Sigmoid colon (tissue), 7 donors: ENCODE measurements around the gene NXNL2. TPM values are rescaled to one million over a fixed set of nuclear protein-coding genes. Genes with fewer than 3 reads are reported as not detected.
A peak's percentile ranks its signal among the peaks of the same experiment; 100 is the strongest.

ENCODE experiments used
- DNase-seq: peaks from one replicate; pipeline ENCODE4 v3.0.0-alpha.2; 2019
- H3K27ac ChIP-seq, 4 donors: fragments of 200-600 bp; sonication (generic); one replicate each; pipeline ENCODE4 v1.5.1; 2016 to 2019; ENCODE audit warnings: mild to moderate bottlenecking in 1 of 4
- H3K27me3 ChIP-seq, 3 donors: fragments of 200-600 bp; sonication (generic); one replicate each; pipeline ENCODE4 v1.5.1; 2019; ENCODE audit warnings: mild to moderate bottlenecking in 1 of 3
- H3K36me3 ChIP-seq, 4 donors: fragments of 200-600 bp; sonication (generic); one replicate each; pipeline ENCODE4 v1.5.1; 2016 to 2019
- H3K4me1 ChIP-seq, 4 donors: fragments of 200-600 bp; sonication (generic); one replicate each; pipeline ENCODE4 v1.5.1; 2017 to 2019
- H3K4me3 ChIP-seq, 4 donors: fragments of 200-600 bp; sonication (generic); one replicate each; pipeline ENCODE4 v1.5.1; 2017 to 2019; ENCODE audit warnings: mild to moderate bottlenecking in 2 of 4, moderate library complexity in 1 of 4
- H3K9me3 ChIP-seq, 4 donors: fragments of 200-600 bp in 3 of 4; sonication (generic) in 3 of 4; one replicate each; pipeline versions ENCODE4 v1.5.1 to v1.6.1; 2013 to 2019
- EP300 ChIP-seq, 4 donors: sonication (generic); formaldehyde crosslinking; IDR thresholded peaks; one replicate each; pipeline ENCODE4 v1.6.1; 2017; ENCODE audit warnings: antibody characterized with exemption in 4 of 4
- POLR2A ChIP-seq, 2 donors: fragments of 450-650 bp; IDR thresholded peaks; one replicate each; pipeline ENCODE4 v1.6.1; 2016; ENCODE audit warnings: antibody characterized with exemption in 2 of 2, mild to moderate bottlenecking in 2 of 2, moderate library complexity in 2 of 2
- POLR2AphosphoS5 ChIP-seq, 4 donors: sonication (generic); formaldehyde crosslinking; IDR thresholded peaks; one replicate each; pipeline ENCODE4 v1.6.1; 2017; ENCODE audit warnings: antibody characterized with exemption in 4 of 4
- WGBS, 2 donors: extraction: QIAGEN DNeasy Blood & Tissue Kit; methylation state at CpG; one replicate each; pipeline ENCODE4 v1.1.7; 2013; 5-methylcytosine and 5-hydroxymethylcytosine counted together
- intact Hi-C: fragments of 100-400 bp; cut with DNase I; formaldehyde crosslinking; loops from one replicate; pipeline ENCODE4 v1.15.1; 2023
- polyA plus RNA-seq, 3 donors: library from polyadenylated mRNA; stranded (reverse); fragments of 200-250 nt; gene quantifications; one replicate each; pipeline ENCODE4 v1.2.3, GENCODE V29; 2013
- total RNA-seq, 4 donors: library from RNA; depleted of rRNA; stranded (reverse); fragments of >200 nt; gene quantifications; one replicate each; pipeline ENCODE4 v1.1.0, GENCODE V29; 2016
- TF ChIP-seq, protein P1 (sequence below), 4 experiments: fragments of 450-650 bp in 3 of 4; fragments of 200-600 bp in 1 of 4; IDR thresholded peaks; one replicate each; pipeline ENCODE4 v1.5.1; 2016 to 2019; ENCODE audit warnings: antibody characterized with exemption in 4 of 4, mild to moderate bottlenecking in 3 of 4, moderate library complexity in 2 of 4
- donor health status: healthy with polysubstance abuse.
- donor health status: Bipolar disorder and iron deficiency.
- donor health status: healthy.

Gene NXNL2
- total and polyA plus RNA-seq, 7 donors, result 0.16 to 1.2 (median 0.54) TPM; not detected in 4

DNA sequence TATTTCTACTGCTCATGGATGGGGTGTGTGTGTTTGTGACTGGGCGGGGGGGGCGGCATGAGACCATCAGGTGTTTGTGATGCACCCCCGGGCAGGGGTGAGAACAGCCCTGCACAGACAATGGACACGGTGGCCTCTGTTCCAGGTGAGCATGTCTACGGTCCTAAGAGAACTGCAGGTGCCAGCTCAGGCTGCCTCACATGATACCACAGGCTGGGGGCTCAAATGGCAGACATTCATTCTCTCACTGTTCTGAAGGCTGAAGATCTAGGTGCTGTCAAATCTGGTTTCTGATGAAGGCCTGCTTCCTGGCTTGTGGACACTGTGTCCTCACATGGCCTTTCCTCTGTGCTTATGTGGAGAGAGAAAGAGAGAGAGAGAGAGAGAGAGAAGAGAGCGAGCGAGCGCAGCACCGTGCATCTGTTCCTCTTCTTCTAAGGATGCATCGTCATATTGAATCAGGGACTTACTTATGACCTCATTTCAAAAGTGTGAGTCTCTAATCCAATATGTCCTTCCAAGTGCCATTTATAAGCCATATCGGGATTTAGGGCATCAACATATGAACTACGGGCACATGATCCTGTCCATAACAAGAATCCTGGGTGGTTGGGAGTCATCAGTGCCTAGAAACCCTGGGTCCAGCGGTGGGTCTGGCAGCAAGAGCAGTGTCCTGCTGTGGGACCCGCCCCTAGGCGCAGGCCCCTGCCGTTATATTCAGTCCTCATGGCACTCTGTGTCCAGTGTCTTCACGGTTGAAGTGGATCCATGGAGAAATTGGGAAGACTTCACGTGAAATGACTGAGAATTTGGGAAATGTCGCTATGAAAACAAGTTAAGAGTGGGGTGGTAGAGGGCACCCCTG, 42.5 kb downstream of the NXNL2 start:
- Histone ChIP-seq H3K4me3 (no peak overlapping the region), H3K27me3 (no peaks in the 10 kb centered on the region), H3K36me3 (no peaks in the 10 kb centered on the region), H3K27ac (no peak overlapping the region), H3K9me3 (no peaks in the 10 kb centered on the region), H3K4me1 (peaks cover 0 to 22% (median 8%) of the 10 kb centered on the region in 4 donors)
- WGBS, 2 donors, result 88 to 93% methylated on average over 19 of the region's 19 CpGs
- intact Hi-C loops, result loop anchor here (2.0 to 10.0 kb wide), 4 partner anchors 190 to 903 kb away; partner anchors contain the start of gene SPIN1
- DNase-seq, result no peak
- no peak for TF ChIP-seq POLR2A (IDR thresholded peaks at IDR 0.05)
- no peak for TF ChIP-seq POLR2AphosphoS5 (IDR thresholded peaks at IDR 0.05)
- TF ChIP-seq, protein P1, sequence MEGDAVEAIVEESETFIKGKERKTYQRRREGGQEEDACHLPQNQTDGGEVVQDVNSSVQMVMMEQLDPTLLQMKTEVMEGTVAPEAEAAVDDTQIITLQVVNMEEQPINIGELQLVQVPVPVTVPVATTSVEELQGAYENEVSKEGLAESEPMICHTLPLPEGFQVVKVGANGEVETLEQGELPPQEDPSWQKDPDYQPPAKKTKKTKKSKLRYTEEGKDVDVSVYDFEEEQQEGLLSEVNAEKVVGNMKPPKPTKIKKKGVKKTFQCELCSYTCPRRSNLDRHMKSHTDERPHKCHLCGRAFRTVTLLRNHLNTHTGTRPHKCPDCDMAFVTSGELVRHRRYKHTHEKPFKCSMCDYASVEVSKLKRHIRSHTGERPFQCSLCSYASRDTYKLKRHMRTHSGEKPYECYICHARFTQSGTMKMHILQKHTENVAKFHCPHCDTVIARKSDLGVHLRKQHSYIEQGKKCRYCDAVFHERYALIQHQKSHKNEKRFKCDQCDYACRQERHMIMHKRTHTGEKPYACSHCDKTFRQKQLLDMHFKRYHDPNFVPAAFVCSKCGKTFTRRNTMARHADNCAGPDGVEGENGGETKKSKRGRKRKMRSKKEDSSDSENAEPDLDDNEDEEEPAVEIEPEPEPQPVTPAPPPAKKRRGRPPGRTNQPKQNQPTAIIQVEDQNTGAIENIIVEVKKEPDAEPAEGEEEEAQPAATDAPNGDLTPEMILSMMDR (IDR thresholded peaks at IDR 0.05), result no peak
- no peak for TF ChIP-seq EP300 (IDR thresholded peaks at IDR 0.05)

DNA sequence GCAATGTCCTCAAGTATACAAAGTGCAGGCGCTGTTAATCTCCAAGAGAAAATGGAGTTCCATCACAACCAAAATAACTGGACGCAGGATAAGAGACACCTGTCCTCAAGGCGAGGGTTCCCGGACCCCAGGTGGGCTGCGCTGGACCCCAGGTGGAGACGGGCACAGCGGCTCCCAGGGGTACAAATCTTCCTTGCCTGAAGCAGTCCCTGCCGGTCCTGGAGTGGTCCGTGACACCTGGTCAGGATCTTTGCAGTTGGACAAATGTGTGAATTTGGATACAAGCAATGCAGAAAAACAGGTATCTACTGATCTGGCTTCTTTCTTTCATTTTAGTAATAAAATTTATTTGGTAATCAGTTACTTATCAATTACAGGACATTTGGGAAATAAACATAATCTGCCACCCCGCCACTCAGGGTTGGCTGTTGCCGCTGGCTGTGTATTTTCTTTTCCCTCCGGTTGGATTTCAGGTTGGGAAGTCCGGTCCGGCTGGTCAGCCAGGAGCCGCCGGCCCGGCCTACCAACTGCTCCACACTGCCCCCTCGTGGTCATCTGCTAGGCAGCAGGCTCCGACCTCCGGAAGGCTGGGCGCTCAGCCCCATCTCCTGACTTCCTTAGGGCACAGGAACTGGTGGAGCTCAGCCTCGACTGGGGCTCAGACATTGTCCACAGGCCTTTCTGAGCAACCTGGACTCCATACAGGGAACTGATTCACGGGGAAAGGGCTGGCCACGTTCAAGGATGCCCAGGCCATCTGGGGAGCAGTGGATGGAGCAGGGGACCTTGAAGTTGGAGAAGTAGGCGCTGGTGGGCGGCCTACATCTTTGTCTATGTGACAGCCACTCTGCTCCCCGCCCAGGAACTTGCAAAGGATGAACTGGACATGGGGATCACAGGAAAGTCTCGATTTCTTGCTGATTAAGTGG, 43.4 kb downstream of the NXNL2 start:
- WGBS, 2 donors, result 43 to 48% methylated on average over 28 of the region's 28 CpGs
- no peak overlapping the region for H3K27ac ChIP-seq
- H3K27me3 ChIP-seq, result no peaks in the 10 kb centered on the region
- H3K36me3 ChIP-seq, result no peaks in the 10 kb centered on the region
- intact Hi-C loops, result loop anchor here (5.0 to 10.0 kb wide), 3 partner anchors 191 to 904 kb away; partner anchors contain the start of gene SPIN1
- no peaks in the 10 kb centered on the region for H3K9me3 ChIP-seq
- peak; percentile 89 for DNase-seq
- TF ChIP-seq, protein P1 (IDR thresholded peaks at IDR 0.05), result peak; percentile 67 to 98 (median 90)
- TF ChIP-seq EP300 (IDR thresholded peaks at IDR 0.05), result no peak
- peaks cover 0 to 22% (median 13%) of the 10 kb centered on the region in 4 donors for H3K4me1 ChIP-seq
- H3K4me3 ChIP-seq, result no peak overlapping the region

- DNase-seq, result no peak
- H3K36me3 ChIP-seq, result no peaks in the 10 kb centered on the region
- intact Hi-C loops, result loop anchor here (5.0 to 10.0 kb wide), 3 partner anchors 192 to 904 kb away; partner anchors contain the start of gene SPIN1
- H3K4me3 ChIP-seq, result no peak overlapping the region
- H3K27ac ChIP-seq, result no peak overlapping the region
- no peaks in the 10 kb centered on the region for H3K27me3 ChIP-seq
- no peaks in the 10 kb centered on the region for H3K9me3 ChIP-seq
- whole genome bisulfite sequencing, 2 donors, result 82 to 86% methylated on average over 10 of the region's 10 CpGs
- peaks cover 0 to 30% (median 21%) of the 10 kb centered on the region in 4 donors for H3K4me1 ChIP-seq
- TF ChIP-seq POLR2AphosphoS5 (IDR thresholded peaks at IDR 0.05) (no peak), EP300 (IDR thresholded peaks at IDR 0.05) (no peak), POLR2A (IDR thresholded peaks at IDR 0.05) (no peak)
- TF ChIP-seq, protein P1 (IDR thresholded peaks at IDR 0.05), result no peak
Measured at GRCh38 chr9:88579050-88579715, 44.2 kb downstream of the NXNL2 start.

- TF ChIP-seq EP300 (IDR thresholded peaks at IDR 0.05) (no peak), POLR2AphosphoS5 (IDR thresholded peaks at IDR 0.05) (no peak), POLR2A (IDR thresholded peaks at IDR 0.05) (no peak)
- TF ChIP-seq, protein P1 (IDR thresholded peaks at IDR 0.05), result no peak
- WGBS, 2 donors, result 83 to 89% methylated on average over 5 of the region's 5 CpGs
- intact Hi-C loops, result no loop called here
Measured at GRCh38 chr9:88580961-88581360, 46.0 kb downstream of the NXNL2 start.

More at GRCh38 chr9:88580961-88581360, 46.0 kb downstream of the NXNL2 start:
- peaks cover 0 to 27% (median 21%) of the 10 kb centered on the region in 4 donors for H3K4me1 ChIP-seq
- no peaks in the 10 kb centered on the region for H3K36me3 ChIP-seq
- H3K27ac ChIP-seq, result no peak overlapping the region
- H3K4me3 ChIP-seq, result no peak overlapping the region
- no peaks in the 10 kb centered on the region for H3K27me3 ChIP-seq
- no peak for DNase-seq
- no peaks in the 10 kb centered on the region for H3K9me3 ChIP-seq
